IMR-90 (cell line): ENCODE measurements around the gene SMIM22. TPM values are rescaled to one million over a fixed set of nuclear protein-coding genes. Genes with fewer than 3 reads are reported as not detected.
"Not testable (repeated sequence)": the region's sequence is repeated elsewhere in the genome, so short reads cannot be mapped to it uniquely, and the experiment has no call there.

Experiments used
- ATAC-seq: fragments of 200-7000 bp; cut with Tn5 transposase; 2 replicates; pipeline ENCODE4 v1.9.1; 2020; ENCODE audit warnings: low read depth, mild to moderate bottlenecking, moderate library complexity
- BruUV-seq: library from RNA; stranded (reverse); fragments of 400-500 nt; replicated peaks from 2 replicates; lab custom pipeline; 2021; lab: Mats Ljungman, UMichigan
- CTCF ChIA-PET: fragments of 300-600 bp; formaldehyde crosslinking; extraction: SDS; loops from one replicate; lab custom pipeline; 2021; ENCODE audit warnings: antibody characterized with exemption; lab: Yijun Ruan, JAX
- POLR2A ChIA-PET: fragments of 300-600 bp; sonication (Branson Sonifier 250); formaldehyde crosslinking; loops from one replicate; lab custom pipeline; 2022; ENCODE audit warnings: antibody characterized with exemption; ENCODE audit not compliant: unreplicated experiment; lab: Charles Lee
- DNase-seq: peaks from one replicate; pipeline ENCODE4 v3.0.0; 2013
- H2AFZ ChIP-seq: replicated peaks from 2 replicates; pipeline ENCODE3; 2013; ENCODE audit warnings: low read length, mild to moderate bottlenecking; ENCODE audit not compliant: poor library complexity
- H2AK5ac ChIP-seq: 2 replicates; pipeline ENCODE4 v1.6.1; 2013; ENCODE audit warnings: low read depth, low read length, inconsistent platforms
- H2AK9ac ChIP-seq: replicated peaks from 2 replicates; pipeline ENCODE3; 2013; ENCODE audit warnings: mild to moderate bottlenecking, low read depth, low read length, moderate library complexity; ENCODE audit not compliant: poor library complexity
- H2BK120ac ChIP-seq: 2 replicates; pipeline ENCODE4 v1.6.1; 2013; ENCODE audit warnings: low read depth, low read length, inconsistent platforms
- H2BK15ac ChIP-seq: 3 replicates; pipeline ENCODE4 v1.6.1; 2013; ENCODE audit warnings: low read depth, low read length, inconsistent platforms
- H2BK20ac ChIP-seq: 2 replicates; pipeline ENCODE4 v1.6.1; 2013; ENCODE audit warnings: low read depth, mild to moderate bottlenecking, inconsistent platforms, low read length, moderate library complexity
- H2BK5ac ChIP-seq: 2 replicates; pipeline ENCODE4 v1.6.1; 2013; ENCODE audit warnings: mild to moderate bottlenecking, low read depth, low read length, inconsistent platforms; ENCODE audit not compliant: poor library complexity, severe bottlenecking
- H3K14ac ChIP-seq: replicated peaks from 2 replicates; pipeline ENCODE4 v1.6.1; 2013; ENCODE audit warnings: low read depth, low read length, inconsistent platforms
- H3K18ac ChIP-seq: 2 replicates; pipeline ENCODE4 v1.6.1; 2013; ENCODE audit warnings: low read depth, low read length, control low read depth
- H3K23ac ChIP-seq: 2 replicates; pipeline ENCODE4 v1.6.1; 2013; ENCODE audit warnings: low read depth, low read length, inconsistent platforms
- H3K27ac ChIP-seq: 2 replicates; pipeline ENCODE4 v1.5.1; 2013; ENCODE audit warnings: mild to moderate bottlenecking, control low read depth, low read length; ENCODE audit not compliant: insufficient read depth
- H3K27me3 ChIP-seq: 2 replicates; pipeline ENCODE4 v1.6.1; 2013; ENCODE audit warnings: low read length; ENCODE audit not compliant: control insufficient read depth, insufficient read depth
- H3K36me3 ChIP-seq: 2 replicates; pipeline ENCODE4 v1.6.1; 2013; ENCODE audit warnings: low read length, mixed read lengths; ENCODE audit not compliant: control insufficient read depth, insufficient read depth
- H3K4ac ChIP-seq: 2 replicates; pipeline ENCODE4 v1.6.1; 2013; ENCODE audit warnings: low read depth, low read length, inconsistent platforms
- H3K4me1 ChIP-seq: 2 replicates; pipeline ENCODE4 v1.6.1; 2013; ENCODE audit warnings: low read length, mixed read lengths; ENCODE audit not compliant: control insufficient read depth, insufficient read depth
- H3K4me2 ChIP-seq: 2 replicates; pipeline ENCODE4 v1.6.1; 2013; ENCODE audit warnings: low read depth, mild to moderate bottlenecking, control low read depth, low read length, moderate library complexity
- H3K4me3 ChIP-seq: 2 replicates; pipeline ENCODE4 v1.5.1; 2013; ENCODE audit warnings: low read depth, mild to moderate bottlenecking, control low read depth, low read length, moderate library complexity; ENCODE audit not compliant: insufficient read depth
- H3K56ac ChIP-seq: 2 replicates; pipeline ENCODE4 v1.6.1; 2013; ENCODE audit warnings: low read length, inconsistent platforms; ENCODE audit not compliant: insufficient read depth; ENCODE audit errors: extremely low read depth
- H3K79me1 ChIP-seq, 2 experiments: 2 replicates each; pipeline ENCODE4 v1.6.1; 2013; ENCODE audit warnings: low read length in 2 of 2, inconsistent platforms in 1 of 2, low read depth in 1 of 2
- H3K9ac ChIP-seq: 2 replicates; pipeline ENCODE4 v1.6.1; 2013; ENCODE audit warnings: low read depth, low read length, control low read depth
- H3K9me1 ChIP-seq: 2 replicates; pipeline ENCODE4 v1.6.1; 2013; ENCODE audit warnings: low read length, inconsistent platforms; ENCODE audit not compliant: insufficient read depth
- H3K9me3 ChIP-seq: 2 replicates; pipeline ENCODE4 v1.6.1; 2013; ENCODE audit warnings: low read length; ENCODE audit not compliant: control insufficient read depth, insufficient read depth
- H4K20me1 ChIP-seq: 2 replicates; pipeline ENCODE4 v1.6.1; 2013; ENCODE audit warnings: low read length, inconsistent platforms; ENCODE audit not compliant: insufficient read depth
- H4K5ac ChIP-seq: 2 replicates; pipeline ENCODE4 v1.6.1; 2013; ENCODE audit warnings: mild to moderate bottlenecking, low read depth, low read length, control low read depth
- H4K8ac ChIP-seq, 2 experiments: 2 replicates each; pipeline ENCODE4 v1.6.1; 2013; ENCODE audit warnings: low read depth in 2 of 2, low read length in 2 of 2, control low read depth in 1 of 2, inconsistent platforms in 1 of 2
- H4K91ac ChIP-seq: 2 replicates; pipeline ENCODE4 v1.6.1; 2013; ENCODE audit warnings: low read depth, low read length, inconsistent platforms; ENCODE audit not compliant: insufficient read depth
- WGBS, 2 experiments: methylation state at CpG; one replicate each; pipeline versions ENCODE4 v1.1.5 to v1.1.7; 2013; ENCODE audit warnings: missing lambda C conversion rate in 2 of 2; ENCODE audit not compliant: insufficient read length in 1 of 2; ENCODE audit errors: extremely low coverage in 2 of 2; 5-methylcytosine and 5-hydroxymethylcytosine counted together
- dilution Hi-C: fragments of 300-500 bp; cut with HindIII; formaldehyde crosslinking; loops from one replicate; pipeline ENCODE4 v1.14.3; 2018; ENCODE audit warnings: low sequenced_read_pairs; ENCODE audit not compliant: unreplicated experiment
- in situ Hi-C: fragments of 300-500 bp; cut with MboI; formaldehyde crosslinking; loops from 3 replicates; pipeline ENCODE4 v1.14.3; 2019; ENCODE audit warnings: low sequenced_read_pairs, inconsistent platforms, mixed read lengths
- intact Hi-C: fragments of 100-400 bp; cut with micrococcal nuclease; formaldehyde crosslinking; loops from 2 replicates; pipeline ENCODE4 v1.10.0; 2022
- polyA plus RNA-seq, 3 experiments: library from polyadenylated mRNA; depleted of rRNA; stranded (reverse); fragments of >200 nt; gene quantifications; 2 replicates each; pipeline ENCODE4 v1.2.3, GENCODE V29; 2012; ENCODE audit warnings: low replicate concordance in 1 of 3
- total RNA-seq: library from RNA; depleted of rRNA; stranded (reverse); fragments of >200 nt; gene quantifications from 2 replicates; pipeline ENCODE4 v1.2.3, GENCODE V29; 2012

The SMIM22 gene
- total and polyA plus RNA-seq, 2 of the 4 experiments (the other 2 are of a cell fraction) = not detected

DNA sequence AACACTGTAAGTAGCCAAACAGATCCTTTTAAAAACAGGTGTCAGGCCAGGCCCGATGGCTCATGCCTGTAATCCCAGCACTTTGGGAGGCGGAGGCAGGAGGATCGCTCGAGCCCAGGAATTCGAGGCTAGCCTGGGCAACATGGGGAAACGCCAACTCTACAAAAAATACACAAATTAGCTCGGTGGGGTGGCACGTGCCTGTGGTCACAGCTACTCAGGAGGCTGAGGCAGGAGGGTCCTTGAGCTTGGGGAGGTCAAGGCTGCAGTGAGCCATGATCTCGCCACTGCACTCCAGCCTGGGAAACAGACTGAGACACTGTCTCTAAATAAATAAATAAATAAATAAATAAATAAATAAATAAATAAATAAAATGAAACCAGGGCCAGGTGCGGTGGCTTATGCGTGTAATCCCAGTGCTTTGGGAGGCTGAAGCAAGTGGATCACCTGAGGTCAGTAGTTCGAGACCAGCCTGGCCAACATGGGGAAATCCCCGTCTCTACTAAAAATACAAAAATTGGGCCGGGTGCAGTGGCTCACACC lies 10.7 kb upstream of the SMIM22 start:
- H2AFZ ChIP-seq = peak overlapping the region; percentile 14
- H4K8ac ChIP-seq, BruUV-seq, H3K27me3 ChIP-seq, dilution Hi-C loops, H3K4me3 ChIP-seq, H4K5ac ChIP-seq, H3K4me2 ChIP-seq, H3K36me3 ChIP-seq, H2BK15ac ChIP-seq, H3K18ac ChIP-seq, H3K23ac ChIP-seq, H2BK20ac ChIP-seq, H3K56ac ChIP-seq, intact Hi-C loops, H2AK9ac ChIP-seq, H3K9ac ChIP-seq, in situ Hi-C loops, H3K27ac ChIP-seq, H3K9me1 ChIP-seq, H3K79me1 ChIP-seq, H4K20me1 ChIP-seq, CTCF ChIA-PET, H2BK120ac ChIP-seq, H2BK5ac ChIP-seq, H3K9me3 ChIP-seq, H3K4ac ChIP-seq, H3K4me1 ChIP-seq, H4K91ac ChIP-seq, H2AK5ac ChIP-seq, H3K14ac ChIP-seq, POLR2A ChIA-PET, ATAC-seq, DNase-seq: not testable (repeated sequence)
- 82% methylated on average over 6 of the region's 14 CpGs; no CpG with 5 or more reads in 1 of the 2 experiments for WGBS, 2 experiments
